HG03442 (cell line): Measurements from ENCODE around the gene PRMT5.
"Not testable (repeated sequence)": the region's sequence is repeated elsewhere in the genome, so short reads cannot be mapped to it uniquely, and the experiment has no call there.

ENCODE experiments used
- ATAC-seq: cut with Tn5 transposase; IDR thresholded peaks from one replicate; pipeline ENCODE4 v1.9.1; 2021; ENCODE audit warnings: mild to moderate bottlenecking, moderate library complexity; ENCODE audit not compliant: unreplicated experiment

Gene PRMT5

GRCh38 chr14:22929104-22929960, at the start of gene PRMT5:
Gene PRMT5 (minus strand): TSS chr14:22929376. CDS start chr14:22929361, 15 bp downstream.
- peak; percentile 93 for ATAC-seq

DNA sequence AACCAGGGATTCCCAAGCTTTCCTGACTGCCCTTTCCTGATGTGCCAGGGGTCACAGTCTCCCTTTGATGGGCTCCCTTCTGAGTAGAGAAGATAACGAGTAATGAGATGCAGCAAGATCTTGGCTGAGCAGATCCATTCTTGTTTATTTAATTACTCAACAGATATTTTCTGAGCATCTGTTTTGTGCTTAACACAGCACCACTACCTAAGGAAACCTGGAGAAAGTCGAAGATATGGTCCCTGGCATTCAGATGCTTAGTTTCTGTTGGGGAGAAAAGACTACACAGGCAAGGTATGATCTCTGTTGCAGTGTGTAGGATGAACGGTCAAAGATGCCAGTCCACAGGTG, 49.3 kb upstream of the PRMT5 start:
- no peak for ATAC-seq

- no peak for ATAC-seq
Measured at GRCh38 chr14:22977684-22978486, 48.7 kb upstream of the PRMT5 start.

- no peak for ATAC-seq
Measured at GRCh38 chr14:22977434-22977683, 48.2 kb upstream of the PRMT5 start.

DNA sequence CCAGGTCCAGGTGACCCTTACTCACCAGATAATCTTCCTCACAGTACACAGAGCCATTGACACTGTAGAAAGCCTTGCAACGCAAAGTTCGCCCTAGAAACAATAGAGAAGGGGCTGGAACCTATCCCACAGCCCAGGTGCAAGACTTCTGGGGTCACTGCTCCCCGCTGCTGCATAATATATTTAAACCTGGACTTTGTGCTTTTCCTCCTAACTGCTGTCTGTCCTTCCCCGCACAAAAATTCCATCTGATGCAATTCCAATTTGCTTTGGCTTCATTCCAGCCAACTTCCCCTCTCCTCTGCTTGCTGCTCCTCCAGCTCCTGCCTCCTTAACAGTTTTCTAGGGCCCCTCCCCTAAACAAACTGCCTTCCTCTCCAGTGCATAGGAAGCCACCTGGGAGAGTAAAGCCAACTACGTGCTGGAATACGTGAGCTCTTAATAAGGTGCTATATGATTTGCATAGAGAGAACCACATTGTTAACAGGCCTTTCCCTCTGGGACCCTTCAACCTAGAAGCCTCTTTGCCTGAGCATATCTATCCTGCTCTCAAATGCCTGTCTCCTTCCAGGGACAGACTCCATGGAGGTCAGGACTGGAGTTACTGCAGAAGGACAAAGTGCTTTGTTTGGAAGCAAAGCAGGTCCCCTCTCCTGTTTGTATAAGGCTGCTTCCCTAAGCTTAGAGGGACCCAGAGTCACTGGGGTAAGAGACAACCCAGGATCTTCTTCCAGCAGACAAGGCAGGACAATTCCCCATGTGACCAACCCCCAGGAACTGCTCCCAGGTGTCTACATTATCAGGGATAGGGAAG, 47.7 kb upstream of the PRMT5 start:
- no peak for ATAC-seq

- ATAC-seq = no peak
Measured at GRCh38 chr14:22974530-22975313, 45.5 kb upstream of the PRMT5 start.

DNA sequence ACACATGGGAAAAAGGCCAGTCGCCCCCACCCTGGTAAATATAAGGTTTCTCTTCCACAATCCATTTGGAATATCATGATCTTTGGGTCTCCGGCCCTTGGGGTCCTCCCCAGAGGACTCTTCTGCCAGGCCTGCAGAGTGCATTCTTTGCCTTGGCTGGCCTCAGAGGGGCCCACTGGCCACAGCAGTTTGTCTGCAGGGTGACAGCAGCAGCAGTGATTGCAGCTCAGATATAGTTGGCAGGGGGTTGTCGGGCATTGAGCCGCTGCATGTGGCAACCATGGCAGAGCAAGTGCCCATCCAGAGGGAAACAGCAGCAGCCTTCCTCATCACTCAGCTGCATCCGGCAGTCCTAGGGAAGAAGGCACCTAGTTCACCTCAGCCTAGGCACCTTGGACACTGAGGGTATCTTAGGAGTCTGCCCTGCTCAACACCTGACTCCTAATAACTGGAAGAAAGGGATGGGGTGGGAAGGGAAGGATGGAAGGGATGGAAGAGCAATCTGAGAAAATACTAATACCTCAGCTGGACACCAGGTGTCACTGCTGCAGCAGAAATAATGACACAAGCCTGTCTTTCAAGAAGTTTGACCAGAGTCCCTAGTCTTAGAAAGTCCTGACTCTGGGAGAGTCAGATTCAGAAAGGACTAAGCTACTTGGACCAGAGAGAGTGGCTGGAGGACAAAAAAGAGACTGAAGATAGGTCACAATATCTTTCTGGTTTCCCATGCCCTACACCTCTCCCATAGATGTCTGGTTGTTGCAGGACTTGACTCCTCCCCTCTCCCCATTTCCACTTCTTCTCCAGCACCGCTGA, 44.2 kb upstream of the PRMT5 start:
- ATAC-seq = peak; percentile 55

DNA sequence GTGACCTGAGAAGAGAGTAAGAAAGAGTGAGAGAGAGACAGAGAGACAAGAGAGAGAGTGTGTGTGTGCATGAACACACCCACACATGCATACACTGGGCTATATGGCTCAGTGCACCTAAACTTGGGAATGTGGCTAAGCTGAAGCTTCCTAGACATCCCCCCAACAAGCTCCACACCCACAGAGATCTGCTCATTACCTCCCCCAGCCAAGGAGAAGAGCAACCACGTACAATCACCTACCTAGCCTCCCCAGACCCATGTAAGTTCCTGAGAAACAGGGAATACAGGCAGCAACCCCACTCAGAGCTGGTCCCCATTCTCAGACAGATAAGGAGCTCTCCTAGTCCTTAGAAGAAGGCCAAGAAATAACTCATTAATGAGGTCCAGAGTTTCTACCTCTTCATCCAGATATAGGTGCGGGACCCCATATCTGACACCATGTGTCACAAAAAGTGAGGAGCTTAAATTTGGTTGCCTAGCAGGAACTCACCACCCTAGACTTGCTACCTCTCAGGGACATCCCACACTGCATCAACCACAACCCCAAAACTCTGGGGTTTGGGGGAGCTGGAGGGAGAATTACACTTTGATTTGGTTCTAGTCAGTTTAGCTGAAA, 43.2 kb upstream of the PRMT5 start:
- ATAC-seq = no peak

GRCh38 chr14:22971152-22971551, 42.0 kb upstream of the PRMT5 start:
- no peak for ATAC-seq

GRCh38 chr14:22966783-22967269, 37.6 kb upstream of the PRMT5 start:
- ATAC-seq = no peak

- ATAC-seq = not testable (repeated sequence)
Measured at GRCh38 chr14:22965916-22966782, 37.0 kb upstream of the PRMT5 start.

- ATAC-seq = no peak
Measured at GRCh38 chr14:22962061-22962676, 33.0 kb upstream of the PRMT5 start.

DNA sequence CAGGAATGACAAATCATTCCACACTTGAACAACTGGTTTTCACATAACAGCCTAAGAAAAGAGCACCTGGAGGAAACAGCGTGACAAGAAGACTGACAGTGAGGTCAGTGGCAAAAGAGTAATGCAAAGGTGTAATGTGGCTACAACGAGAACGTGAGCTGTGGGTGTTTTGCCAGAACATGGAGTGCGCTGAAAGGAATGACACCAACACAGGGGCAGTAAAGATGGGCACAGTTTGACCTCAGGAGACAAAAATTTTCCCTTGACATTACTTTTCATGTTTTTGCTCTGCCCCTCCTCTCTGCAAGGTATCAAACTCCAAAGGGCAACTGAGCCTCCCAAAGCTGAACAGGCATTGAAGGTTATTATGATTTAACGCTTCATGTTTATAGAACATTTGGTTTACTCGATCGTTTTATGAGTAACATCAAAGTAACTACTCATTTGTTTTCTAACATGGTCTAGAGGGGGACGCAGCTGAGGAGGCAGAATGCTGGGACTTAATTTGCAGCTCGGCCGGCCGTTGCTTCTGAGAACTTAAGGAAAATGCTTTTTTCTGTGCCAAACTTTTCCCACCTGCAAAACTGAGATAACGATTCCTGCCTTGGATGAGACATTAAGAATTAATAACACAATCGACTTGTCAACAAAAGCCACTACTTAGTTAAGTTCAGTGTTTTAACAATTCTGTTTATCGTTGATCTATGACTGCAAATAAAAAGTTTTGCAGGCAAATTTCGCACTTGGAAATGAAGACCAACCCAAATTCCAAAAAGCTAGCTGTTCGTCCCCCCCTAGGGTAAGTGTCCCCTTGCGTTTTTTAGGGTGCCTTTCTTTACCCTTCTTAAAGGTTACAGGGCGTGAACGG, 26.8 kb upstream of the PRMT5 start:
- no peak for ATAC-seq

- no peak for ATAC-seq
Measured at GRCh38 chr14:22952418-22952817, 23.2 kb upstream of the PRMT5 start.

DNA sequence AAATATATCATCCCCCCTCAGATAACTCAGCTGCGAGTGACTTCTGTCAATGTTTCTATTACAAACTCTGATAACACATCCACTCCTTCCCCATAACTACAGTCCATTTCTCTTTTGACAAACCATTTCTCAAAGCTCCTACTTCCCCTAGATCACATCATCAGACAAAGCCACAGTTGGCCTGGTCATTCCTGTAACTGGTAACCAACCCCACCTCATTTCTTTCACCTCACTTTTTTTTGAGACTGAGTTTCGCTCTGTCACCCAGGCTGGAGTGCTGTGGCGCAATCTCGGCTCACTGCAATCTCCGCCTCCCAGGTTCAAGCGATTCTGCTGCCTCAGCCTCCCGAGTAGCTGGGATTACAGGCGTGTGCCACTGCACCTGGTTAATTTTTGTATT, 22.6 kb upstream of the PRMT5 start:
- not testable (repeated sequence) for ATAC-seq

- no peak for ATAC-seq
Measured at GRCh38 chr14:22945642-22946041, 16.5 kb upstream of the PRMT5 start.

- no peak for ATAC-seq
Measured at GRCh38 chr14:22939684-22940083, 10.5 kb upstream of the PRMT5 start.
